Measurements from ENCODE around the gene SPSB2.

SPSB2 gene

GRCh38 chr12:6827982-6828780 is 44.9 kb downstream of the SPSB2 start, which contains the start of gene P3H3 (continued):
- TF ChIP-seq, protein P1, sequence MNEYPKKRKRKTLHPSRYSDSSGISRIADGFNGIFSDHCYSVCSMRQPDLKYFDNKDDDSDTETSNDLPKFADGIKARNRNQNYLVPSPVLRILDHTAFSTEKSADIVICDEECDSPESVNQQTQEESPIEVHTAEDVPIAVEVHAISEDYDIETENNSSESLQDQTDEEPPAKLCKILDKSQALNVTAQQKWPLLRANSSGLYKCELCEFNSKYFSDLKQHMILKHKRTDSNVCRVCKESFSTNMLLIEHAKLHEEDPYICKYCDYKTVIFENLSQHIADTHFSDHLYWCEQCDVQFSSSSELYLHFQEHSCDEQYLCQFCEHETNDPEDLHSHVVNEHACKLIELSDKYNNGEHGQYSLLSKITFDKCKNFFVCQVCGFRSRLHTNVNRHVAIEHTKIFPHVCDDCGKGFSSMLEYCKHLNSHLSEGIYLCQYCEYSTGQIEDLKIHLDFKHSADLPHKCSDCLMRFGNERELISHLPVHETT (tag by site-specific recombination; IDR thresholded peaks at IDR 0.05), result peak; percentile 95
- TF ChIP-seq, protein P2, sequence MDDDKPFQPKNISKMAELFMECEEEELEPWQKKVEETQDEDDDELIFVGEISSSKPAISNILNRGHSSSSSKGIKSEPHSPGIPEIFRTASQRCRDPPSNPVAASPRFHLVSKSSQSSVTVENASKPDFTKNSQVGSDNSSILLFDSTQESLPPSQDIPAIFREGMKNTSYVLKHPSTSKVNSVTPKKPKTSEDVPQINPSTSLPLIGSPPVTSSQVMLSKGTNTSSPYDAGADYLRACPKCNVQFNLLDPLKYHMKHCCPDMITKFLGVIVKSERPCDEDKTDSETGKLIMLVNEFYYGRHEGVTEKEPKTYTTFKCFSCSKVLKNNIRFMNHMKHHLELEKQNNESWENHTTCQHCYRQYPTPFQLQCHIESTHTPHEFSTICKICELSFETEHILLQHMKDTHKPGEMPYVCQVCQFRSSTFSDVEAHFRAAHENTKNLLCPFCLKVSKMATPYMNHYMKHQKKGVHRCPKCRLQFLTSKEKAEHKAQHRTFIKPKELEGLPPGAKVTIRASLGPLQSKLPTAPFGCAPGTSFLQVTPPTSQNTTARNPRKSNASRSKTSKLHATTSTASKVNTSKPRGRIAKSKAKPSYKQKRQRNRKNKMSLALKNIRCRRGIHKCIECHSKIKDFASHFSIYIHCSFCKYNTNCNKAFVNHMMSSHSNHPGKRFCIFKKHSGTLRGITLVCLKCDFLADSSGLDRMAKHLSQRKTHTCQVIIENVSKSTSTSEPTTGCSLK (tag by site-specific recombination; IDR thresholded peaks at IDR 0.05), result no peak
- TF ChIP-seq ZNF366 (tag by site-specific recombination; conservative IDR thresholded peaks at IDR 0.05) (peak; percentile 99), ZSCAN30 (tag by site-specific recombination; IDR thresholded peaks at IDR 0.05) (no peak), ZNF37A (tag by site-specific recombination; IDR thresholded peaks at IDR 0.05) (no peak), ZNF654 (tag by site-specific recombination; IDR thresholded peaks at IDR 0.05; ENCODE audit: low read depth) (no peak), ZNF624 (tag by site-specific recombination; IDR thresholded peaks at IDR 0.05) (no peak), ZNF18 (tag by site-specific recombination; IDR thresholded peaks at IDR 0.05) (0 out of 2 replicates have a peak, but pooled peaks have one; percentile 23), ZNF701 (tag by site-specific recombination; IDR thresholded peaks at IDR 0.05) (peak; percentile 55; the same call in 1 of the 2 replicates), SP3 (tag by site-specific recombination; IDR thresholded peaks at IDR 0.05) (peak; percentile 75), ZNF324 (tag by site-specific recombination; IDR thresholded peaks at IDR 0.05) (peak; percentile 90), TRIM28 (IDR thresholded peaks at IDR 0.05; ENCODE audit: borderline replicate concordance, low read length) (no peak), ZNF391 (tag by site-specific recombination; IDR thresholded peaks at IDR 0.05; ENCODE audit: borderline replicate concordance, low read depth) (peak; percentile 63; the same call in 1 of the 2 replicates), ZNF341 (tag by site-specific recombination; IDR thresholded peaks at IDR 0.05; ENCODE audit: low read depth) (no peak), ZNF76 (tag by site-specific recombination; IDR thresholded peaks at IDR 0.05; ENCODE audit: borderline replicate concordance, low read depth) (peak; percentile 76), ZNF221 (tag by site-specific recombination; IDR thresholded peaks at IDR 0.05; ENCODE audit: borderline replicate concordance) (no peak), ZNF48 (tag by site-specific recombination; IDR thresholded peaks at IDR 0.05) (no peak), ZSCAN5A (tag by site-specific recombination; IDR thresholded peaks at IDR 0.05) (0 out of 2 replicates have a peak, but pooled peaks have one; percentile 28), ZBTB7A (tag by site-specific recombination; IDR thresholded peaks at IDR 0.05; ENCODE audit: low read depth) (peak; percentile 90), ZEB2 (tag by site-specific recombination; IDR thresholded peaks at IDR 0.05) (peak; percentile 65), ZNF629 (tag by site-specific recombination; IDR thresholded peaks at IDR 0.05) (peak; percentile 71; the same call in 1 of the 2 replicates), KLF9 (tag by site-specific recombination; IDR thresholded peaks at IDR 0.05; ENCODE audit: low read depth) (peak; percentile 55), SETDB1 (IDR thresholded peaks at IDR 0.05; ENCODE audit: insufficient read length, low read length) (no peak), ZNF501 (tag by site-specific recombination; IDR thresholded peaks at IDR 0.05) (peak; percentile 66; the same call in 1 of the 2 replicates)
- TF ChIP-seq, protein P3, sequence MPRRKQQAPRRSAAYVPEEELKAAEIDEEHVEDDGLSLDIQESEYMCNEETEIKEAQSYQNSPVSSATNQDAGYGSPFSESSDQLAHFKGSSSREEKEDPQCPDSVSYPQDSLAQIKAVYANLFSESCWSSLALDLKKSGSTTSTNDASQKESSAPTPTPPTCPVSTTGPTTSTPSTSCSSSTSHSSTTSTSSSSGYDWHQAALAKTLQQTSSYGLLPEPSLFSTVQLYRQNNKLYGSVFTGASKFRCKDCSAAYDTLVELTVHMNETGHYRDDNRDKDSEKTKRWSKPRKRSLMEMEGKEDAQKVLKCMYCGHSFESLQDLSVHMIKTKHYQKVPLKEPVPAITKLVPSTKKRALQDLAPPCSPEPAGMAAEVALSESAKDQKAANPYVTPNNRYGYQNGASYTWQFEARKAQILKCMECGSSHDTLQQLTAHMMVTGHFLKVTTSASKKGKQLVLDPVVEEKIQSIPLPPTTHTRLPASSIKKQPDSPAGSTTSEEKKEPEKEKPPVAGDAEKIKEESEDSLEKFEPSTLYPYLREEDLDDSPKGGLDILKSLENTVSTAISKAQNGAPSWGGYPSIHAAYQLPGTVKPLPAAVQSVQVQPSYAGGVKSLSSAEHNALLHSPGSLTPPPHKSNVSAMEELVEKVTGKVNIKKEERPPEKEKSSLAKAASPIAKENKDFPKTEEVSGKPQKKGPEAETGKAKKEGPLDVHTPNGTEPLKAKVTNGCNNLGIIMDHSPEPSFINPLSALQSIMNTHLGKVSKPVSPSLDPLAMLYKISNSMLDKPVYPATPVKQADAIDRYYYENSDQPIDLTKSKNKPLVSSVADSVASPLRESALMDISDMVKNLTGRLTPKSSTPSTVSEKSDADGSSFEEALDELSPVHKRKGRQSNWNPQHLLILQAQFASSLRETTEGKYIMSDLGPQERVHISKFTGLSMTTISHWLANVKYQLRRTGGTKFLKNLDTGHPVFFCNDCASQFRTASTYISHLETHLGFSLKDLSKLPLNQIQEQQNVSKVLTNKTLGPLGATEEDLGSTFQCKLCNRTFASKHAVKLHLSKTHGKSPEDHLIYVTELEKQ (tag by site-specific recombination; IDR thresholded peaks at IDR 0.05; ENCODE audit: borderline replicate concordance), result peak; percentile 42; the same call in 1 of the 2 replicates
- TF ChIP-seq, protein P4, sequence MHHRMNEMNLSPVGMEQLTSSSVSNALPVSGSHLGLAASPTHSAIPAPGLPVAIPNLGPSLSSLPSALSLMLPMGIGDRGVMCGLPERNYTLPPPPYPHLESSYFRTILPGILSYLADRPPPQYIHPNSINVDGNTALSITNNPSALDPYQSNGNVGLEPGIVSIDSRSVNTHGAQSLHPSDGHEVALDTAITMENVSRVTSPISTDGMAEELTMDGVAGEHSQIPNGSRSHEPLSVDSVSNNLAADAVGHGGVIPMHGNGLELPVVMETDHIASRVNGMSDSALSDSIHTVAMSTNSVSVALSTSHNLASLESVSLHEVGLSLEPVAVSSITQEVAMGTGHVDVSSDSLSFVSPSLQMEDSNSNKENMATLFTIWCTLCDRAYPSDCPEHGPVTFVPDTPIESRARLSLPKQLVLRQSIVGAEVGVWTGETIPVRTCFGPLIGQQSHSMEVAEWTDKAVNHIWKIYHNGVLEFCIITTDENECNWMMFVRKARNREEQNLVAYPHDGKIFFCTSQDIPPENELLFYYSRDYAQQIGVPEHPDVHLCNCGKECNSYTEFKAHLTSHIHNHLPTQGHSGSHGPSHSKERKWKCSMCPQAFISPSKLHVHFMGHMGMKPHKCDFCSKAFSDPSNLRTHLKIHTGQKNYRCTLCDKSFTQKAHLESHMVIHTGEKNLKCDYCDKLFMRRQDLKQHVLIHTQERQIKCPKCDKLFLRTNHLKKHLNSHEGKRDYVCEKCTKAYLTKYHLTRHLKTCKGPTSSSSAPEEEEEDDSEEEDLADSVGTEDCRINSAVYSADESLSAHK (tag by site-specific recombination; IDR thresholded peaks at IDR 0.05), result peak; percentile 49; the same call in 1 of the 2 replicates
